GM21717 (cell line): ENCODE measurements around the gene PARD3.
"Not testable (repeated sequence)": the region's sequence is repeated elsewhere in the genome, so short reads cannot be mapped to it uniquely, and the experiment has no call there.

Experiments
- ATAC-seq: cut with Tn5 transposase; IDR thresholded peaks from one replicate; pipeline ENCODE4 v1.9.1; 2021; ENCODE audit warnings: mild to moderate bottlenecking, moderate library complexity; ENCODE audit not compliant: unreplicated experiment

PARD3 gene

DNA sequence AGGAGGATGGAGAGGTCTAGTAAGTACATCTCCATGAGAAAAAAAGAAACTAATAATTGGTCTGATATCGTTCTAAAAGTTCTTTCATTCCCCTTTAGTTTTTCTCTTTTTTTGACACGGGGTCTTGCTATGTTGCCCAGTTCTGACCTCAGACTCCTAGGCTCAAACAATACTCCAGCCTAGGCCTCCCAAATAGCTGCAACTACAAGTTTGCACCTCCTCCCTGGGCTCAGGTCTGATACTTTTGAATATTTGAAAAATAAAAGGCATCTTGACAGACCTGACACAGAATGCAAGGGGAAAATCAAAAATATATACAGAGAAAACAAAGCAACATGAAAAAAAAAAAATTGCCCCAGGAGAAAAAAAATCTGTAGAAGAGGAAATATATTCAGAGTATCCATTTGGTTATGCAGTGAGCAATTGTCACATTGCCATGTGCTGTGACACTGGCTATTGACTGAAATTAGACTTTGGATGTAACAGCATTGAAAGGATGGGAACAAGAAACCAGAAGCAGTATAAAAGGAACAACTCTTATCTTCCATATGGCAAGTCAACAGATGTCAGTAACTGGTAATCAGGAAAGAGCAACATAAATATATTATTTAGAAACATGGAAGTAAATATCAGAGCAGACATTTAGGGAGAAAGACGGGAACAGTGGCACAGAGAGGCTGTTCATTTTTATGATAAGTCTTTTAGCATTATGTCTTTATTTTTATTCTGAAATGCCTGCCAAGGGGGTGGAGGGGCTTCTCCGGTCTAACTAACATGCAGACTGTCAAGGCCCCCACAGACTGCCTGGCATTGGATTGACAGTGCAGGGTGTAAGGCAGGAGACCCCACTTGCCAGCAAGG is 408.4 kb downstream of the PARD3 start:
- ATAC-seq = no peak

GRCh38 chr10:34405611-34406462 is 409.3 kb downstream of the PARD3 start:
- no peak for ATAC-seq

DNA sequence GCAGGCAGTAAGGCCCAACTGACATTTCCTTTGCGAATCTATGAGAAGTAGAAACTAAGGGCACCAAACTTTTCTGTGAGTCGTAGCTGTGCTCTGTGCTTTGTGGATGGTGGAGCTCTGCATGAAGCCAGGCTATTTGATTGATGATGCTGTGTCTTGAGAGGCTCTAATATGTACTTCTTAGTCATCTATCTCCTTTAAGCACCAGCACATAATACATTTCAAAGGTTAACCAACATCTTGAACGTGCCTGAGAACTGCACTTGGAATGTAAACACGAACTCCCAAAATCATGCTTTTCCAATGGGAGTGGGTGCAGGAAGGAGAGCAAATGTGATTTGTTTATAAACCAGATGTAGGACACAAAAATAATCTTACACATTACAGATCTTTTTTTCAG is 411.6 kb downstream of the PARD3 start:
- no peak for ATAC-seq

- ATAC-seq = no peak
Measured at GRCh38 chr10:34400075-34400474, 415.0 kb downstream of the PARD3 start.

DNA sequence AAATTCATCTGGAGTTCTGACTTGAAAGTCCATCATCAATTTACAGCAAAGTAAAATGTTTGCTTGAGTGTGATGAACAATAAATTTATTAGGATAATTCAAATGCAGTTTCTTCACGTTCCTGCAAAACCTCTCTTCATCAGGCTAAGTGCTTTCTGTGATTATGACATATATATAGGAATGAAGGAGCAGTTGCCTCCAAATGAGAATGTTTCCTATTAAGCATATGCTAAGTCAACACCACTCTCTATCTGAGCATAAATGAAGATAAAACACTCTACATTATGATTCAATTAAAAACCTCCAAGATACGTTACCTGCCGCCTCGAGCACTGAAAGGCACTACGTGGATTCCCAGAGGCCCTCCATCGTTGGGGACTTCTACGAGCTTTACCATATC is 416.1 kb downstream of the PARD3 start:
- ATAC-seq = no peak

DNA sequence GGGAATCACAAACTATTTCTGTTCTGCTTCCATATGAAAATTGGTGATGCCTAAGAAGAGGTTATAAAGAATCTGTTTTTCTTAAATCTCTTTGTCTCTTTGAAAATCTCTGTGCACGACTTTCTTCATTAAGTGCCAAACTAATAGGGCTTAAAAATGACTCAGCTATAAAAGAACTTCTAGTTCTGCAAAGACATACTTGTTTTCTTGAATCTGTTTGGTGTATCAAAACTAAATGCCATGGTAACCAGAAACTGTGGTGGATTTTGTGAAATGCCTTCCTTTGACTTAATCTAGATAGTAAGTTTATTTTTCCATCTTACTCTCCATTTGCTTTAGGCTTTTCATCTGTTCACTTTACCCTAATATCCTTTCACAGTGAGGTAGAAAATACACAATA is 417.8 kb downstream of the PARD3 start:
- no peak for ATAC-seq

- ATAC-seq = no peak
Measured at GRCh38 chr10:34396663-34397062, 418.4 kb downstream of the PARD3 start.

- ATAC-seq = no peak
Measured at GRCh38 chr10:34392641-34393170, 422.4 kb downstream of the PARD3 start.

DNA sequence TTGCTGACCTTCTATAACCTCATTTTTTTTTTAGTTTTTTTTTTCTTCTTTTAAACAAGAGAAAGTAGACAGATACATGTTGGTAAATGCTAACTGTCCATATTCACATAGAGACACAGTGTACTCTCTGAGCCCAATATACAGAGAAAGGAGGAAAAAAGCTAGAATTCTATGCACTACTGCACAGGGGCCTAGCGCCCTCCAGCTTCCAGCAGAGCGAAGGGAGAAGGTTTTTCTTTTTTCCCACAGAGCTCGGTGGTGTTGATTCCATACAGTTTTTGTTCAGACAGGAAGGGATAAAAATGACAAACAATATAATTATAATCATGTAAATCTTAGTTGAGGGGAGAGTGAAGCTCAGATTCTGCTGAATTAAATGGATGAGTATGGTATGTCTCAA is 423.9 kb downstream of the PARD3 start:
- not testable (repeated sequence) for ATAC-seq

DNA sequence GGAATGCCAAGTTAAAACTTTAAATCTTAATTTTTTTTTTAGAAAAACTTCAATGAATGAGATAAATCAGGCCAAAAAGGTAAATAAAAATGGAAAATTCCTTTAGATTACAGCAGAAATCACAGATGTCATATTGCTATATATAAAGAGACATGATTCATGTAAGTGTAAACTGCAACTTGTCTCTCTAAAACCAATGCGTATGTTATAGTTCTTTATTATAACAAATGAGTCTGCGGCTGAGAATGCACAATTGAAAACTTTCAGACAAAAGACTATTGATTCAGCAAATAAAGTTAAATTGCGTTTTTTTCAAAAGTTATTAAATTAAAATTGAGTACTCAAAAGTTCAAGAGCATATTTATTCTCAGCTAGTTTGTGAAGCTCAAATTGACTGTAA is 425.3 kb downstream of the PARD3 start:
- ATAC-seq = no peak

GRCh38 chr10:34386921-34387320 is 428.2 kb downstream of the PARD3 start:
- ATAC-seq = no peak

DNA sequence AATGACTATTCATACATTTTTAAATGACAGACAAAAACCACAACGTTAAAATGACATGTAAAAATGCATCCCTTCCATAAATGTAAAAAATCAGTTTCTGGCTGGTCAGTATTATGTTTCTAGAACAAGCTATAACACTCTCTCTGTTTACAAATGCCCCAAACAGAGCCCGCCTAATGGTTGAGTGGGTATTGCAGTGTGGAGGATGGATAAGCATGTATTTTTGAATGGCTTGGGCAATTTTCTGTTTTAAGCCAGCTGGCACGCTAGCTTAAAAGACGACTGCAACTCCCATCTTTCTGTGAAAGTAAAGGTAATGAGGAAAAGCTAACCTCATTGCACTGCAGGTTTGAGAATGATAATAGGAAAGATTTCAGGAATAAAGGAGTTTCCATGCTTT is 430.7 kb downstream of the PARD3 start:
- no peak for ATAC-seq

GRCh38 chr10:34382626-34383025 is 432.5 kb downstream of the PARD3 start:
- ATAC-seq = no peak

DNA sequence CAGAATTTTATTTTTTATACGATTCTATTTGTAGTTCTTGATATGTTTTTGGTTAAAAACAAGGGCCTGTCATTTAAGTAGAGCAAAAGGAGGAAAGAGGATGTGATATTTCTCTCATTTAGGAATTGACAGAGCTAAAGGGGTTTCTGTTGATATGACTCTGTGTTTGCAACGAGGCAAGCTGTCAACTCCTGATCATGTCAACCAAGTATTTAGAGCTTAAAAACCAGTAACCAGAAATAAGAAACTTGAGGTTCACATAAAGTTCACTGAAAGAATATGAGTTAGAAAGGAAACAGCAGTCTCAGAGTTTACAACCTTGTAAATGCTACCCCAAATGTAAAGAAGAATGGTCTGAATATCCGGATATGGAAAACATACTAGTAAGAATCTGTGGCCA is 434.2 kb downstream of the PARD3 start:
- ATAC-seq = no peak

DNA sequence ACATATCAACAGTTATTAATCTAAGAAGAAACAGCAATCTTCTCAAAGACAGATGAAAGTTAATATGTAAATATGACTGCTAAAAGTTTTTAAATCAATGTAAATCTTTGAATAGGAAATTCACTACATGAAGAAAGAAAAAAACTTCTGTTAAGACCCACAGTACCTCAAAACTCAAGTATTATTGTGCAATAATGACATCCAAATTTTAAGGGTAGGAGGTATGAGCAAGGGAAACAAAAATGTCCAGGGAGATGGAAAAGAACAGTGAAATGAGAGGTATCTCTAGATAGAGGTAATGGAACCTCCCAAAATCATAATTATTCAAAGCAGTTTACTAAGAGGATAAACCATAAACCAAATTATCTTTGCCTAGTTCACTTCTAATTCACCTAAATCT is 436.8 kb downstream of the PARD3 start:
- ATAC-seq = no peak

- ATAC-seq = no peak
Measured at GRCh38 chr10:34377833-34378232, 437.3 kb downstream of the PARD3 start.

DNA sequence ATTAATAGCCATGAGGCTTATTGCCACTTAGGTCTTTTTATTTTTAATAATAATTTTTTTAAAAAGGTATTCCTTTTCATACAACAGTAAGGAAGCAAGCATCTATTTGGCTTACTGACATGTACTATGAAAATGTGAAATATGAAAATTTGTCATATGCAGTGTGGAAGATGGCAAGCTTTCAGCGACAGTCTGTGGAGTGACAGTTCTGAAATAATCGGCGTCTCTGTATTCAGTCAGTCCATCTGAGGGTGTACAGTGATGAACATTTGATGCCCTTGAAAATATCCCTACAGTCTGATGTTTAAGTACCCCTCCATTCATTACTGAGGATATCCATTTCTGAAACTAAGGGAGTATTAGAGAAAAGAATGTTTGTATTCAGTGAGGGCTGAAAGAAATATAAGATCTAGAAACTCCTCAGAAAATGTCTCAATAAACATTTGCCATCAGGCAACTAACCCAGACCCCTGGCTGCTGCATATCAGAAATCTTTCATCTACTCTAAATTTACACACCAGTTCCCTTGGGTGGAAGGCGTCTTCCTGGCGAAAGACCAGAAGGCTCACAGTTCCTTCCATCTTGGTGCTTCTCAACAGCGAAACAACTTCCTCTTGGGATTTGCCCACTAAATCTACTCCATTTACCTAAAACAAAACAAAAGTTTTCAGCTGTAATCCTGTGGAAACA is 440.6 kb downstream of the PARD3 start:
- peak; percentile 17 for ATAC-seq

- ATAC-seq = no peak
Measured at GRCh38 chr10:34373211-34373610, 441.9 kb downstream of the PARD3 start.

GRCh38 chr10:34372509-34372908 is 442.6 kb downstream of the PARD3 start:
- no peak for ATAC-seq

- ATAC-seq = no peak
Measured at GRCh38 chr10:34370126-34370525, 445.0 kb downstream of the PARD3 start.

- ATAC-seq = no peak
Measured at GRCh38 chr10:34369120-34369519, 446.0 kb downstream of the PARD3 start.
